ENCODE results near the gene EGLN2. TPM values are rescaled to one million over a fixed set of nuclear protein-coding genes. Genes with fewer than 3 reads are reported as not detected.

The EGLN2 gene
- total RNA-seq, 1 experiment from 2014 or later, result 58.6 TPM

GRCh38 chr19:40785526-40785925 lies 13.5 kb upstream of the EGLN2 start:
- BruUV-seq (replicated peaks), result no TSS peak
- CTCF ChIA-PET, result no interaction called here
- Histone ChIP-seq H3K9me2 (ENCODE audit: insufficient read depth) (no peaks in the 10 kb centered on the region), H3K4me3 (replicated peaks in 1 of 2; ENCODE audit: low read depth in 1 of 2, low read length in 2 of 2) (no peak overlapping the region), H3K27ac (ENCODE audit: low read depth, low read length) (no peak overlapping the region; the same call in 1 of the 2 replicates), H3K79me2 (ENCODE audit: insufficient read depth, low read length) (no peaks in the 10 kb centered on the region), H3K4me1 (ENCODE audit: control insufficient read depth in 1 of 2, insufficient read depth in 2 of 2, low read length in 2 of 2) (no peaks in the 10 kb centered on the region), H3K9ac (ENCODE audit: low read length) (no peak overlapping the region), H3K4me2 (ENCODE audit: low read length) (no peak overlapping the region), H3K36me3 (ENCODE audit: control insufficient read depth in 1 of 2, insufficient read depth in 2 of 2, low read length in 2 of 2) (no peaks in the 10 kb centered on the region), H4K20me1 (ENCODE audit: insufficient read depth) (no peaks in the 10 kb centered on the region), H2AFZ (ENCODE audit: low read depth, low read length, poor library complexity, severe bottlenecking) (no peak overlapping the region), H3K27me3 (ENCODE audit: insufficient read depth, low read length) (no peaks in the 10 kb centered on the region), H3K9me3 (ENCODE audit: control insufficient read depth in 1 of 2, insufficient read depth in 1 of 2, low read depth in 1 of 2, low read length in 2 of 2) (no peaks in the 10 kb centered on the region)
- RAD21 ChIA-PET (ENCODE audit: low non-redundant PET in 1 of 2, low total read pairs in 2 of 2, uncharacterized antibody in 2 of 2, unreplicated experiment in 2 of 2), result no interaction called here
- ATAC-seq (no peak), DNase-seq (ENCODE audit: low read depth, low spot score) (no peak)
- no peak for TF ChIP-seq CEBPB (IDR thresholded peaks at IDR 0.05; ENCODE audit: low read depth)
- no peak for TF ChIP-seq FOSL1 (IDR thresholded peaks at IDR 0.05; ENCODE audit: low read depth)
- no peak for TF ChIP-seq ZNF274 (IDR thresholded peaks at IDR 0.05; ENCODE audit: low read depth, low read length)
- TF ChIP-seq, protein P1, sequence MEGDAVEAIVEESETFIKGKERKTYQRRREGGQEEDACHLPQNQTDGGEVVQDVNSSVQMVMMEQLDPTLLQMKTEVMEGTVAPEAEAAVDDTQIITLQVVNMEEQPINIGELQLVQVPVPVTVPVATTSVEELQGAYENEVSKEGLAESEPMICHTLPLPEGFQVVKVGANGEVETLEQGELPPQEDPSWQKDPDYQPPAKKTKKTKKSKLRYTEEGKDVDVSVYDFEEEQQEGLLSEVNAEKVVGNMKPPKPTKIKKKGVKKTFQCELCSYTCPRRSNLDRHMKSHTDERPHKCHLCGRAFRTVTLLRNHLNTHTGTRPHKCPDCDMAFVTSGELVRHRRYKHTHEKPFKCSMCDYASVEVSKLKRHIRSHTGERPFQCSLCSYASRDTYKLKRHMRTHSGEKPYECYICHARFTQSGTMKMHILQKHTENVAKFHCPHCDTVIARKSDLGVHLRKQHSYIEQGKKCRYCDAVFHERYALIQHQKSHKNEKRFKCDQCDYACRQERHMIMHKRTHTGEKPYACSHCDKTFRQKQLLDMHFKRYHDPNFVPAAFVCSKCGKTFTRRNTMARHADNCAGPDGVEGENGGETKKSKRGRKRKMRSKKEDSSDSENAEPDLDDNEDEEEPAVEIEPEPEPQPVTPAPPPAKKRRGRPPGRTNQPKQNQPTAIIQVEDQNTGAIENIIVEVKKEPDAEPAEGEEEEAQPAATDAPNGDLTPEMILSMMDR (IDR thresholded peaks at IDR 0.05 in 2 of 3, conservative IDR thresholded peaks at IDR 0.05 in 1 of 3; ENCODE audit: borderline replicate concordance in 1 of 3, insufficient read depth in 1 of 3, low read depth in 2 of 3, low read length in 2 of 3), result no peak
- TF ChIP-seq RAD21 (IDR thresholded peaks at IDR 0.05; ENCODE audit: low read depth), result no peak
- no peak for TF ChIP-seq ZFX (IDR thresholded peaks at IDR 0.05)
- TF ChIP-seq, protein P2, sequence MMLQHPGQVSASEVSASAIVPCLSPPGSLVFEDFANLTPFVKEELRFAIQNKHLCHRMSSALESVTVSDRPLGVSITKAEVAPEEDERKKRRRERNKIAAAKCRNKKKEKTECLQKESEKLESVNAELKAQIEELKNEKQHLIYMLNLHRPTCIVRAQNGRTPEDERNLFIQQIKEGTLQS (IDR thresholded peaks at IDR 0.05), result no peak
- TF ChIP-seq CBX3 (IDR thresholded peaks at IDR 0.05; ENCODE audit: low read depth), result no peak
- no peak for TF ChIP-seq TCF7L2 (IDR thresholded peaks at IDR 0.05; ENCODE audit: borderline replicate concordance, extremely low read depth, insufficient read depth, insufficient read length)
- POLR2A ChIA-PET, result no interaction called here
- intact Hi-C loops (cut with micrococcal nuclease), result no loop called here

Data from HCT116 (cell line).